Endothelial cell (in vitro differentiated cells): ENCODE results near the gene PPCS. TPM values are rescaled to one million over a fixed set of nuclear protein-coding genes. Genes with fewer than 3 reads are reported as not detected.
"Not testable (repeated sequence)": the region's sequence is repeated elsewhere in the genome, so short reads cannot be mapped to it uniquely, and the experiment has no call there.

Experiments used
- DNase-seq: peaks from one replicate; pipeline ENCODE4 v3.0.0; 2021; ENCODE audit warnings: low spot score
- H3K27ac Mint-ChIP-seq: one replicate; pipeline ENCODE4 v1.8.0; 2021; ENCODE audit warnings: mixed read lengths, inconsistent platforms; ENCODE audit not compliant: unreplicated experiment
- H3K27me3 Mint-ChIP-seq: one replicate; pipeline ENCODE4 v1.8.0; 2021; ENCODE audit warnings: mild to moderate bottlenecking, moderate library complexity, mixed read lengths, inconsistent platforms; ENCODE audit not compliant: unreplicated experiment
- H3K36me3 Mint-ChIP-seq: one replicate; pipeline ENCODE4 v1.8.0; 2021; ENCODE audit warnings: mild to moderate bottlenecking, low read depth, mixed read lengths, inconsistent platforms; ENCODE audit not compliant: unreplicated experiment
- H3K4me1 Mint-ChIP-seq: one replicate; pipeline ENCODE4 v1.8.0; 2021; ENCODE audit warnings: mild to moderate bottlenecking, mixed read lengths, inconsistent platforms; ENCODE audit not compliant: unreplicated experiment
- H3K4me3 Mint-ChIP-seq: one replicate; pipeline ENCODE4 v1.8.0; 2021; ENCODE audit warnings: mild to moderate bottlenecking, mixed read lengths, inconsistent platforms; ENCODE audit not compliant: unreplicated experiment
- H3K9me3 Mint-ChIP-seq: one replicate; pipeline ENCODE4 v1.8.0; 2021; ENCODE audit warnings: mixed read lengths, inconsistent platforms; ENCODE audit not compliant: unreplicated experiment
- total RNA-seq: library from RNA; stranded (reverse); fragmentation: NEBNext Ultra II Directional; extraction: Animal tissue kit (Norgen Biotek cat#: 25700); gene quantifications from one replicate; pipeline ENCODE4 v1.2.1, GENCODE V29; 2021; ENCODE audit not compliant: unreplicated experiment
- TF ChIP-seq, protein P1 (sequence below): fragments of 200-600 bp; sonication (generic); IDR thresholded peaks from one replicate; pipeline ENCODE4 v1.5.0; 2021; ENCODE audit warnings: antibody characterized with exemption; ENCODE audit not compliant: unreplicated experiment

The PPCS gene
- total RNA-seq, 1 donor from 2014 or later: 32.2 TPM

- Mint-ChIP-seq H3K36me3 (no peaks in the 10 kb centered on the region), H3K9me3 (no peaks in the 10 kb centered on the region), H3K27ac (no peak overlapping the region), H3K27me3 (no peaks in the 10 kb centered on the region), H3K4me1 (no peaks in the 10 kb centered on the region), H3K4me3 (no peak overlapping the region)
- TF ChIP-seq, protein P1, sequence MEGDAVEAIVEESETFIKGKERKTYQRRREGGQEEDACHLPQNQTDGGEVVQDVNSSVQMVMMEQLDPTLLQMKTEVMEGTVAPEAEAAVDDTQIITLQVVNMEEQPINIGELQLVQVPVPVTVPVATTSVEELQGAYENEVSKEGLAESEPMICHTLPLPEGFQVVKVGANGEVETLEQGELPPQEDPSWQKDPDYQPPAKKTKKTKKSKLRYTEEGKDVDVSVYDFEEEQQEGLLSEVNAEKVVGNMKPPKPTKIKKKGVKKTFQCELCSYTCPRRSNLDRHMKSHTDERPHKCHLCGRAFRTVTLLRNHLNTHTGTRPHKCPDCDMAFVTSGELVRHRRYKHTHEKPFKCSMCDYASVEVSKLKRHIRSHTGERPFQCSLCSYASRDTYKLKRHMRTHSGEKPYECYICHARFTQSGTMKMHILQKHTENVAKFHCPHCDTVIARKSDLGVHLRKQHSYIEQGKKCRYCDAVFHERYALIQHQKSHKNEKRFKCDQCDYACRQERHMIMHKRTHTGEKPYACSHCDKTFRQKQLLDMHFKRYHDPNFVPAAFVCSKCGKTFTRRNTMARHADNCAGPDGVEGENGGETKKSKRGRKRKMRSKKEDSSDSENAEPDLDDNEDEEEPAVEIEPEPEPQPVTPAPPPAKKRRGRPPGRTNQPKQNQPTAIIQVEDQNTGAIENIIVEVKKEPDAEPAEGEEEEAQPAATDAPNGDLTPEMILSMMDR: no peak
- no peak for DNase-seq
These were observed 26.4 kb downstream of the PPCS start for GRCh38 chr1:42482635-42483153.

DNA sequence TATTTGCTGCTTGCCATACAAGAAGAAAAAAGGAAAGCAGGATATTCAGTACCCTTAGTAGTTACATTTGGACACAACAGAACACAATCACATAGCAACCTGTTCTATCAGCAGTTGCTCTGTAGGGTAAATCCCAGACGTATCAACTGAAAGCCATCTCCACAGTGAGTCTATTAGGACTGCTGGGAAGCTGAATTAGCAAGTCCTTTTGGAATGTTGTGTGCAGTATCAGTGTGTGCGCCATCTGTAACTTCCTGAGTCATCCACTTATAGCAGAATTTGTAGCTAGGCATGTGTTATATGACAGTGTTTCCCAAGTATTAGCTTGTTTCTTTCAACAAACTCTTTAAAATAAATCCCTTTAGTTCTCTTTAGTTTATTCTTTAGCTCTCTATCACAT lies 28.0 kb downstream of the PPCS start:
- Mint-ChIP-seq H3K27ac (no peak overlapping the region), H3K4me1 (no peaks in the 10 kb centered on the region), H3K9me3 (no peaks in the 10 kb centered on the region), H3K36me3 (no peaks in the 10 kb centered on the region), H3K27me3 (no peaks in the 10 kb centered on the region), H3K4me3 (no peak overlapping the region)
- DNase-seq: no peak
- TF ChIP-seq, protein P1: no peak

GRCh38 chr1:42490237-42490636 lies 33.9 kb downstream of the PPCS start:
- Mint-ChIP-seq H3K4me3 (no peak overlapping the region), H3K36me3 (peaks cover 3% of the 10 kb centered on the region), H3K9me3 (no peaks in the 10 kb centered on the region), H3K27me3 (peaks cover 1% of the 10 kb centered on the region), H3K4me1 (no peaks in the 10 kb centered on the region), H3K27ac (no peak overlapping the region)
- no peak for DNase-seq
- TF ChIP-seq, protein P1: no peak

- not testable (repeated sequence) for H3K27me3 Mint-ChIP-seq, H3K27ac Mint-ChIP-seq, H3K4me1 Mint-ChIP-seq, DNase-seq
- Mint-ChIP-seq H3K9me3 (peaks cover 20% of the 10 kb centered on the region), H3K36me3 (peaks cover 27% of the 10 kb centered on the region), H3K4me3 (peak overlapping the region; percentile 79)
These were observed 45.7 kb downstream of the PPCS start for GRCh38 chr1:42502031-42502430.

DNA sequence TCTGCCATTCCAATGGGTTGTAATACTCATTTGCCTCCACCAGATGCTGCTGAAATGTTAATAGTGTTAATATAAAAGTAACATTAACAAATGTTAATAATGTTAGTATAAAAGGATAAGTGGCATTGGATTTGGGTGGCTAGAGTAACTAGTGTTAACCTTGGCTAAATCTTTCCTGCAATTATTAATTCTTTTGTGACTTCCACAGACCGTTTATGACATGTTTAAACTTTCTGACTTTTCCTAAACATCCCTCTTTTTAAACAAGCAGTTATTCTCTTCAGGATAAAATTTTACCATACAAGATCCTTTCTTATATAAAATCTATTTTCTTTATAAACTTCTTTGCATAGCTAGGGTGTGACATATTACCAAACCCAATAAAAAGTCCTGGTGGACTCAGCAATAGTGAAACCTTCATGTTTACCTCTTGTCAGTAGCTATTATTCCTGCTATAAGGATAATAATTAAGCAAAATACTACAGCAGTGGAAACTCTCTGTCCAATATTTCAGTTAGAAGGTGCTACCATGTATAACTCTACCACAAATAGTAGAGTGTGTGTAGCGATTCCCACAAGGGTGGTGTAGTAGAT lies 48.3 kb downstream of the PPCS start:
- no peak overlapping the region for H3K27ac Mint-ChIP-seq
- DNase-seq: no peak
- H3K36me3 Mint-ChIP-seq: peaks cover 30% of the 10 kb centered on the region
- no peak overlapping the region for H3K4me3 Mint-ChIP-seq
- peaks cover 6% of the 10 kb centered on the region for H3K27me3 Mint-ChIP-seq
- TF ChIP-seq, protein P1: no peak
- peaks cover 20% of the 10 kb centered on the region for H3K9me3 Mint-ChIP-seq
- H3K4me1 Mint-ChIP-seq: no peaks in the 10 kb centered on the region
